Keratinocyte (primary cell): Measurements from ENCODE around the gene RNASE13. TPM values are rescaled to one million over a fixed set of nuclear protein-coding genes. Genes with fewer than 3 reads are reported as not detected.

Source experiments
- DNase-seq: peaks from one replicate; pipeline ENCODE4 v3.0.0-alpha.2; 2011; ENCODE audit warnings: low read depth, missing footprints, low spot score
- FAIRE-seq: peaks from 2 replicates; lab custom pipeline; 2011; peaks lifted over from hg19 to GRCh38; lab: Jason Lieb, UNC
- H2AFZ ChIP-seq: 2 replicates; pipeline ENCODE4 v1.6.0; 2012; ENCODE audit warnings: low read length, control low read depth, inconsistent platforms; ENCODE audit not compliant: control insufficient read depth
- H3K27ac ChIP-seq: 2 replicates; pipeline ENCODE4 v1.5.1; 2011; ENCODE audit warnings: low read length; ENCODE audit not compliant: control insufficient read depth, insufficient read depth
- H3K27me3 ChIP-seq: 3 replicates; pipeline ENCODE4 v1.6.0; 2011; ENCODE audit warnings: low read length; ENCODE audit not compliant: control insufficient read depth, insufficient read depth; ENCODE audit errors: extremely low read depth
- H3K36me3 ChIP-seq, 2 experiments: 2 replicates in 1 of 2; 3 replicates in 1 of 2; pipeline ENCODE4 v1.5.1; 2011; ENCODE audit warnings: low read length in 2 of 2, mild to moderate bottlenecking in 1 of 2; ENCODE audit not compliant: control insufficient read depth in 2 of 2, insufficient read depth in 2 of 2; ENCODE audit errors: extremely low read depth in 1 of 2
- H3K4me1 ChIP-seq: 3 replicates; pipeline ENCODE4 v1.5.1; 2011; ENCODE audit warnings: low read length; ENCODE audit not compliant: control insufficient read depth, insufficient read depth; ENCODE audit errors: extremely low read depth
- H3K4me2 ChIP-seq: 3 replicates; pipeline ENCODE4 v1.6.0; 2011; ENCODE audit warnings: low read depth, low read length; ENCODE audit not compliant: control insufficient read depth, insufficient read depth; ENCODE audit errors: extremely low read depth
- H3K4me3 ChIP-seq, 3 experiments: fragments of 200-600 bp in 1 of 3; sonication (generic) in 1 of 3; 2 replicates in 2 of 3; 3 replicates in 1 of 3; pipeline ENCODE4 v1.5.1; 2011 to 2016; ENCODE audit warnings: low read length in 3 of 3, mild to moderate bottlenecking in 3 of 3, control low read depth in 2 of 3, inconsistent platforms in 1 of 3, low read depth in 1 of 3, mixed read lengths in 1 of 3, mixed run types in 1 of 3, moderate library complexity in 1 of 3; ENCODE audit not compliant: control insufficient read depth in 2 of 3, insufficient read depth in 2 of 3; ENCODE audit errors: extremely low read depth in 1 of 3
- H3K79me2 ChIP-seq: 2 replicates; pipeline ENCODE4 v1.6.0; 2012; ENCODE audit warnings: low read length; ENCODE audit not compliant: control insufficient read depth, insufficient read depth
- H3K9ac ChIP-seq: 3 replicates; pipeline ENCODE4 v1.6.0; 2011; ENCODE audit warnings: low read length; ENCODE audit not compliant: control insufficient read depth, insufficient read depth; ENCODE audit errors: extremely low read depth
- H3K9me1 ChIP-seq: 3 replicates; pipeline ENCODE4 v1.6.0; 2011; ENCODE audit warnings: low read length; ENCODE audit not compliant: control insufficient read depth, insufficient read depth; ENCODE audit errors: extremely low read depth
- H3K9me3 ChIP-seq: 2 replicates; pipeline ENCODE4 v1.5.1; 2012; ENCODE audit warnings: low read depth, low read length; ENCODE audit not compliant: control insufficient read depth
- H4K20me1 ChIP-seq: 3 replicates; pipeline ENCODE4 v1.6.0; 2011; ENCODE audit warnings: low read length; ENCODE audit not compliant: control insufficient read depth, insufficient read depth; ENCODE audit errors: extremely low read depth
- CTCF ChIP-seq, 3 experiments: IDR thresholded peaks in 1 of 3; conservative IDR thresholded peaks in 1 of 3; optimal IDR thresholded peaks in 1 of 3; 2 replicates in 2 of 3; 3 replicates in 1 of 3; pipeline versions ENCODE3 to v1.5.1; 2011; ENCODE audit warnings: low read length in 3 of 3, mild to moderate bottlenecking in 3 of 3, moderate library complexity in 2 of 3, control low read depth in 1 of 3, inconsistent platforms in 1 of 3; ENCODE audit not compliant: insufficient read depth in 2 of 3; ENCODE audit errors: extremely low read depth in 1 of 3
- EZH2 ChIP-seq: IDR thresholded peaks from one replicate; pipeline ENCODE4 v1.6.1; 2012; ENCODE audit warnings: inconsistent platforms, mild to moderate bottlenecking, low read length, moderate library complexity
- dilution Hi-C: fragments of 300-500 bp; cut with MboI; formaldehyde crosslinking; loops from one replicate; pipeline ENCODE4 v1.7.0; 2020; ENCODE audit warnings: low sequenced_read_pairs; ENCODE audit not compliant: extremely low pct_ligation_motif_present
- polyA plus RNA-seq, 5 experiments: library from polyadenylated mRNA; depleted of rRNA in 3 of 5; stranded (reverse) in 3 of 5; stranded (forward) in 1 of 5; unstranded in 1 of 5; fragments of >200 nt; gene quantifications; 1 replicate in 1 of 5; 2 replicates in 3 of 5; 3 replicates in 1 of 5; pipeline versions ENCODE4 v1.2.1 to v1.2.3, GENCODE V29; 2011 to 2012; ENCODE audit warnings: missing spikeins in 2 of 5, low read depth in 1 of 5, low replicate concordance in 1 of 5

The RNASE13 gene
- polyA plus RNA-seq, 1 donor (not counting 4 experiments of a cell fraction or from before 2014, with no cell fraction given) = not detected

- Histone ChIP-seq H3K9me1 (no peaks in the 10 kb centered on the region), H3K9me3 (no peaks in the 10 kb centered on the region), H3K4me3 (no peak overlapping the region), H3K79me2 (no peaks in the 10 kb centered on the region), H4K20me1 (no peaks in the 10 kb centered on the region), H3K27me3 (no peaks in the 10 kb centered on the region), H3K4me1 (no peaks in the 10 kb centered on the region), H3K27ac (no peak overlapping the region), H2AFZ (no peak overlapping the region), H3K36me3 (no peaks in the 10 kb centered on the region), H3K9ac (no peak overlapping the region), H3K4me2 (no peak overlapping the region)
- TF ChIP-seq EZH2 (no peak), CTCF (optimal IDR thresholded peaks at IDR 0.05 in 1 of 3, IDR thresholded peaks at IDR 0.05 in 1 of 3, conservative IDR thresholded peaks at IDR 0.05 in 1 of 3; ENCODE audit: extremely low read depth in 1 of 3, insufficient read depth in 2 of 3, low read length in 3 of 3) (no peak)
- dilution Hi-C loops = no loop called here
- FAIRE-seq = no peak
- DNase-seq = no peak
Observed at GRCh38 chr14:21053184-21054122, 18.8 kb upstream of the RNASE13 start.

- Histone ChIP-seq H3K36me3 (no peaks in the 10 kb centered on the region), H4K20me1 (no peaks in the 10 kb centered on the region), H3K4me3 (no peak overlapping the region), H3K4me2 (no peak overlapping the region), H3K4me1 (no peaks in the 10 kb centered on the region), H3K9ac (no peak overlapping the region), H2AFZ (no peak overlapping the region), H3K9me1 (no peaks in the 10 kb centered on the region), H3K27ac (no peak overlapping the region), H3K27me3 (no peaks in the 10 kb centered on the region), H3K9me3 (no peaks in the 10 kb centered on the region), H3K79me2 (no peaks in the 10 kb centered on the region)
- dilution Hi-C loops = no loop called here
- FAIRE-seq (no peak), DNase-seq (no peak)
- TF ChIP-seq EZH2 = no peak
- TF ChIP-seq CTCF (optimal IDR thresholded peaks at IDR 0.05 in 1 of 3, IDR thresholded peaks at IDR 0.05 in 1 of 3, conservative IDR thresholded peaks at IDR 0.05 in 1 of 3; ENCODE audit: extremely low read depth in 1 of 3, insufficient read depth in 2 of 3, low read length in 3 of 3) = no peak
Observed at GRCh38 chr14:21050597-21050996, 16.0 kb upstream of the RNASE13 start.
